IPS-NIHi11 (cell line): Measurements from ENCODE around the gene CAAP1.
"Not testable (repeated sequence)": the region's sequence is repeated elsewhere in the genome, so short reads cannot be mapped to it uniquely, and the experiment has no call there.

Source experiments
- DNase-seq: peaks from one replicate; pipeline ENCODE4 v3.0.0; 2012; ENCODE audit warnings: mixed read lengths, low spot score

Gene CAAP1, protein sequence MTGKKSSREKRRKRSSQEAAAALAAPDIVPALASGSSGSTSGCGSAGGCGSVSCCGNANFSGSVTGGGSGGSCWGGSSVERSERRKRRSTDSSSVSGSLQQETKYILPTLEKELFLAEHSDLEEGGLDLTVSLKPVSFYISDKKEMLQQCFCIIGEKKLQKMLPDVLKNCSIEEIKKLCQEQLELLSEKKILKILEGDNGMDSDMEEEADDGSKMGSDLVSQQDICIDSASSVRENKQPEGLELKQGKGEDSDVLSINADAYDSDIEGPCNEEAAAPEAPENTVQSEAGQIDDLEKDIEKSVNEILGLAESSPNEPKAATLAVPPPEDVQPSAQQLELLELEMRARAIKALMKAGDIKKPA

DNA sequence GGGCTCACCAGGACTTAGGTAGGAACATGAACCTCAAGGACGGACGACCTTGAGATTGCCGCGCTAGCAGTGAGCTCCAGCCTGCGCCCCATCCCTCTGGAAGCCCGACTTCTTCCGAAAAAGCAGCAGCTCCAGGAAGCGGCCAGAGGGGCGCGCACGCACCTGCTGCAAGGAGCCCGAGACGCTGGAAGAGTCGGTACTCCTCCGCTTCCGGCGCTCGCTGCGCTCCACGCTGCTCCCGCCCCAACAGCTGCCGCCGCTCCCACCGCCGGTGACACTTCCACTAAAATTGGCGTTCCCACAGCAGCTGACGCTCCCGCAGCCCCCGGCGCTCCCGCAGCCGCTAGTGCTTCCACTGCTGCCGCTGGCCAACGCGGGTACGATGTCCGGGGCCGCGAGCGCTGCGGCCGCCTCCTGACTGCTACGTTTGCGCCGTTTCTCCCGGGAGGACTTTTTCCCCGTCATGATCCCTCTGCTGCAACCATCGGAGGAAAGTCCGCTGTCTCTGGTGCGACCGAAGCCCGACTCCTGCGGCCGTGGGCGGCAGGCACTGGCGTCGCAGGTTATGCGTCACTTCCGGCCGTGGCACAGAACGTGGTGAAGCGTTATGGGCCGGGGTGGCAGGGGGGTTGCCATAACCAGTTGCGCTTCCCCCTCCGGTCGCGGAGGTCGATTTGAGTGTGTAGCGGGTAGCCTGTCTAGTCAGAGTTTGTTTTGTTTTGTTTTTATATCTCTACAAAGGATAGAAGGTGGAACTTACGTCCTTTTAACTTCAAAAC is at the start of gene CAAP1:
TSS of gene CAAP1 (minus strand) at position 552 of the 779 bp plus-strand sequence. CDS start at position 465, 87 bp downstream.
- DNase-seq: peak; percentile 96

DNA sequence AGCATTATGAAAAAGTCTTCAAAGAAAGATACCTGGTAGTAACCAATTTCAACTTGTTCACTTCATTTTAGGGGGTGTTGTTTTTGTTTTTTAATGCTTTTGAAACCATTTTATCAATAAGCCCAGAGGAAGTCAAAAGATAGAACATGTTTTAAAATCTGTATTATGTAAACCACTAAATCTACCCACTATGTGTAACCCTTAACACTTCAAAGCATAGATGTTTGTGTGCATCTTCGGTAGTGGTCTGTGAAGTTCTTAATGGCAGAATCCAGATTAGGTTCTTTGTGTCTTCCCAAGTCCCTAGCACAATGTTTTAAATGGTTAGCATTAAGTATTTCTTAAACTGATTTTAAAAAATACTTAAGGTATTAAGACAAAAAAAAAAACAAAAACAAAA is 48.2 kb upstream of the CAAP1 start:
- no peak for DNase-seq

DNA sequence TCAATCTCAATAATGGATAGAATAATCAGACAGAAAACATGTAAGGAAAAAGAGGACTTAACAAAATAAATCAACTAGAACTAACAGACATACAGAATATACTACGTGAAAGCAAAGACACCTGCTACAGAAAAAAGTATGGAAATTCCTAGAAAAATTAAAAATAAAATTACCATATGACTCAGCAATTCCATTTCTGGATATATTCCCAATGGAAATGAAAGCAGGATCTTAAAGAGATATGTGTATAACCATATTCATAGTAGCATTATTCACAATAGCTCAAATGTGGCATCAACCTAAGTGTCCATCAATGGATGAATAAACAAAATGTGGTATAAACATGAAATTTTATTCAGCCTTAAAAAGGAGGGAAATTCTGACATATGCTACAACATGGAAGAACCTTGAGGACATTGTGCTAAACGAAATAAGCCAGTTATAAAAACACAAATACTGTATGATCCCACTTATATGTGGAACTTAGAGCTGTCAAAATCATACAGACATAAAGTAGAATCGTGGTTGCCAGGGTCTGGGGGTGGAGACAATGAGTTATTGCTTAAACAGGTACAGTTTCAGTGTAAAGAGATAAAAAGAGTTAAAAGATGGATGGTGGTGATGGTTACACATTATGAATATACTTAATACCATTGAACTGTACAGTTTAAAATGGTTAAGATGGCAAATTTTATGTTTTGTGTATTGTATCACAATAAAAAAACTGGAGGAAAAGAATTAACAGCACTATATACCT is 47.5 kb upstream of the CAAP1 start:
- no peak for DNase-seq

DNA sequence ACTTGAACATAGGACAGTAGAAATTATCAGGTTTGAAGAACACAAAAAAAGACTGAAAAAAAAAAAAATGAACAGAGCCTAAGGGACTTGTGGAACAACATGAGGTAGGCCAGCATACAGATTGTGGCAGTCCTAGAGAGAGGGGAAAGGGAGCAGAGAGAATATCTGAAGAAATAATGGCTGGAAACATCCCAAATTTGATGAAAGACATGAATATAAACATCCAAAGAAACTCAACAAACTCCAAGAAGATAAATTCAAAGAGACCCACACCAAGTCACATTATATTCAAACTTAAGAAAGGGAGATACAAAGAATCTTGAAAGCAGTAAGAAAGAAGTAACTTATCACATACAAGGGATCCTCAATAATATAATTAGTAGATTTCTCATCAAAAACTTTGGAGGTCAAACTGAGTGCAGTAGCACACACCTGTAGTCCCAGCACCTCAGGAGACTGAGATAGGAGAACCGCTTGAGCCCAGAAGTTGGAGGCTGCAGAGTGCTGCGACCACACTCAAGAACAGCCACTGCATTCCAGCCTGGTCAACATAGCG is 45.3 kb upstream of the CAAP1 start:
- DNase-seq: no peak

DNA sequence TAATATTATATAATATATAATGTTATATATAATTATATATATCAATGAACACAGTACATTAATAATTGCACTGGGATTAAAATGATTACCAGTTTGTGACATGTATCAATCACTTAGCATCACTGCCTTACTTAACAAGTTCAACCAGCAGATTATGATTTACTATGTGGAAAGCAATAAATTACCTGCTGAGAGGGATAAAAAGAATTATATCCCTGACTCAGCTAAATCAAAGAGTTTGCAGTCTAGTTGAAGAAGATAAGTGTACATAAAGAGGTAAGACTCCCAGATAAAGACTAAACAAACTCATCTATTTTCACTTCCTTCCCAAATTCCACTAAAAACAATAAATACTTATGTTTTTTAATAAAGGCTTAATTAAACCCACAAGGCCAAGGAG is 43.2 kb upstream of the CAAP1 start:
- DNase-seq: no peak

DNA sequence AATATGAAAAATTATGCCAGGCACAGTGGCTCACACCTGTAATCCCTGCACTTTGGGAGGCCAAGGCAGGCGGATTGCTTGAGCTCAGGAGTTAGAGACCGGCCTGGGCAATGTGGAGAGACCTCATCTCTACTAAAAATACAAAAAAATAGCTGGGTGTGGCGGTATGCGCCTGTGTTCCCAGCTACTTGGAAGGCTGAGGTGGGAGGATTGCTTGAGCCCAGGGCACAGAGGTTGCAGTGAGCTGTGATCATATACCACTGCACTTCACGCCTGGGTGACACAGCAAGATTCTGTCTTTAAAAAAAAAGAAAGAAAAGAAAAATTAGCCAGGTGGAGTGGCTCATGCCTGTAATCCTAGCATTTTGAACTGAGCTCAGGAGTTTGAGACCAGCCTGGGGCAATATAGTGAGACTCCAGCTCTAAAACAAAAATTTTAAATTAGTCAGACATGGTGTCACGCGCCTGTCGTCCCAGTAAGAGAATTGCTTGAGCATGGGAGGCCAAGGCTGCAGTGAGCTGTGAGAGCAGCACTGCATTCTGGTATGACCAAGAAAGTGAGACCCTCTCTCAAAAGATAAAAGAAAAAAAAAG is 36.4 kb upstream of the CAAP1 start:
- no peak for DNase-seq

DNA sequence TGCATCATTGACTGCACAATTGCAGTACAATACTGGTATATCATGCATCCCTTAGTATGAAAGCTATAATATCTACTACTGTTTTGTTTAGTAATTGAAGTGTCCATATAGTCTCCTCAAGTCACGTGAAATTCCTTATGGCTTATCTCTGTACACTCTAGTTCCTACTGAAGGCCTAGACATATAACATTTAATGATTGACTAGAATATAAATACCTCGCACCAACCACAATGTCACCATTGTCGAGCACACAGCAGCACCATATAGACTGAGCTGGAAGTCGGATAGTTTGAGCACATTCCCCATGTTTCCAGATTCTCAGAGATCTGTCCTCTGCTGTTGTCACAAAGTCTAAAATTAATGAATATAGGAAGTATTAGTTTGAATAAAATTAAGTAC is 33.0 kb upstream of the CAAP1 start:
- no peak for DNase-seq

DNA sequence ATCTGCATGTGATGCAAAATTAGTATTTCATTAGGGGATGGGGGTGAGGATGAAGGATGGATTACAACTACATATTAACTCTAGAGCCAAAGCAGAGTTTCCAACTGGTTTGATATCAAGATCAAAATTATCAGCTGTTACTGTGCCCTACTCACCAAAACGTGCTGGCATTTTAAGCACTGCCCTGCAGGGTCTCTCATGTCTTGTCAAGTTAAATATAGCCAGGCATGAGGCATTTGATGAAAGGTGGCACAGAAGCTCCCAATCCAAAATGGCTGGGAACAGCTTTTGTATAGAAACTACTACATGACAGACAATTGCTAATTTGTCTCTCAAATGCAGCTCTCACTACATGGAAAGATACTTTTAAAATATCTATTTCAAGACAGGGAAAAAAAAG is 27.1 kb upstream of the CAAP1 start:
- DNase-seq: no peak

DNA sequence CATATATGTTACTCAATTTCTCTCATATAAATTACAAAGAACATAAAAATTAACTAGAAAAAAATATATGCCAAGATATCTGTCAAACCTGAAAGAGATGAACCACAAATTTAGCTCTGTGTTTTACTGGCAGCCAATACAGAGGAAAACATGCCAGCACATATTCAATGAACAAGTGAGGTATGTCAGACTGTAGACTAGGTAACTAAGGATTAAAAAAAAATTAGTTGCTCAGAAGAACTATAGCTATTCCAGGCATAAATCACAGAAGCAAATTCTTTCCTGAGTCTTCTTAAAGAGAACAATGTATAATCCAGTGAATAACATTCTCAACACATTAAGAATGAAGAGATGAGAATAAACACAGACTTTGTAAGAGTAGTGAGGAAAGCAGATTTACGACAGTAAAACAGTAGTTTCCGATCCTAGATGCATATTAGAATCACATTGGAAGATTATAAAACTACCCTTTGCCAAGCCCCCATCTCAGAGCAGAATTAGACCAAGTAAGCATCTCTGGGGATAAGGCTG is 20.6 kb upstream of the CAAP1 start:
- DNase-seq: no peak

DNA sequence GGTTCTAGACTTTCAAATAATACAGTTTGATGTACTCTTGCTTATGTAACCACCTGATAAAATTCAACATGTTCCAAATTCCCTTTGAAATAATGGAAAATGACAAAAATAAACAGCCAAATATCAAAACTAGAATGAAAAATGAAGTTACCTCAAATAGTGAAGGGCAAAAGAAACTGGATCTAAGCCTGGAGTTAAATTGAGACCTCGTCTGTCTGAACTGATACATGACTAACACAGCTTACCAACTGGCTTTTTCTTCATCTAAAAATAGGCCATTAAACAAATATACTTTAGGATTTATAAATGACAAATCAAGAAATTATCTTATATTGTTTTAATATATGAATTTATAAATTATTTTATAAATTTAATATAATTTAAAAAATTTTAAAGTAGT is 12.1 kb upstream of the CAAP1 start:
- DNase-seq: no peak

DNA sequence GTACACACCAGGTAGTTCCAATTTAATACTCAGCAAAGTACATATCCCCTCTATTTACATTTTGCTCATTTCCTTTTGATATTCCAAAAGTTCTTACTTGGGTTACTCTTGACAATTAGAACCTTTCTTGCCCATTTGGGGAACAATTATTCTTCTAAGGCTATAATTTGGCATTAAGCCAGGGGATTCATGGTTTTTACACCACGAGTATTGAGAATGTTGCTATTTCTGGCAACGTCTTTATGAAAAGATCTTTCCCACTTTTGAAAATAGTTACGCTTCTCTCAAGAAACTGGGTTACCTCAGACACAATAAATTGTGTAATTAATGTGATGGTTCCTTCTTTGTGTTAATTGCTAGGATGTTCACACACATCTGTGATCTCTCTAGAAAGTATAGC is 11.5 kb upstream of the CAAP1 start:
- no peak for DNase-seq

DNA sequence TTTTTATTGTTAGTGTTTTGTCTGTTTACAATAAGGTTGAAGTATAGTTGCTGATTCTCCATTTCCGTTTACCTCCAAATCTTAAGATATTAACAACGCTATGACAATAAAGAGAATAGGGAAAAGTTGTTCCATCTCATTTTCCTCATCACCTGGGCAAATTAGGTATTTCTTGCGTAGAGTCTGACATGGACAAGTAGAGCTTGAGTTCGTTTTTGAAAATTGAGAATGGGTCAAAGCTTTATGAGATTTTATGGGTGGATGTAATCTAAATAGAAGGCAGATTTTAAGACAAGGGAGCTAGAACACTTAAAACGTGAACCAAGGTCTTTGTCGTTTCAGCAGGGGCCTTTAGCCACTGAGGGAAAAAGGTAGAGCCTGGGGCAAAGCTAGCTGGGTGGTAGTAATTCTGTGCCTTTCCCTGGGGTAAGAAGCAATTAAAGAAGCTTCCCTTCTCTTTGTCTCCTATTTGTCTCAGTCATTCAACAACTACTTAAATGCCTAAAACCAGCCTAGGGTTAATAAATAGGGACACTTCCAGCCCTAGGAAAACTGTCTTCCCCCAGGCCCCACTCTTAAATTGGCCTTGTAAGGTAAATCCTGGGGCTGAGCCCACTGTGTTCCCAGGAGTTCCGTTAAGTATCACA is 551 bp upstream of the CAAP1 start:
- no peak for DNase-seq

DNA sequence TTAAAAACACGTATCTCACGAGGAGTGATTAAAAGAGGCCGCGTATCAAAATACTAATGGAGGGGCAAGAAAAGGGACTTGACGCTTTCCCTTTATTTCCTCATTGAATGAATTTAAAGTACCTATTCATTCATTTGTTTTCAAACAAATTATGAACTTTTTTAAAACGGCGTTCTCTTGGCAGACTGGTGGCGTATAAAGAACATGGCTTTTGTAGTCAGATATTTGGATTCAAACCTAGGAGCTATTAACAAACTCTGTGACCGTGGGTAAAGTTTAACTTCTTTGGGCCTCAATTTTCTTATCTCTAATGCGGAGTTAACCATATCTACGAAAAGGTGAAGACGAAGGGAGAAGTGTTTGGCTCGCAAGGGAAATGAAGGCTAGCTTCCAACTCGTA is 876 bp downstream of the CAAP1 start:
- DNase-seq: no peak

DNA sequence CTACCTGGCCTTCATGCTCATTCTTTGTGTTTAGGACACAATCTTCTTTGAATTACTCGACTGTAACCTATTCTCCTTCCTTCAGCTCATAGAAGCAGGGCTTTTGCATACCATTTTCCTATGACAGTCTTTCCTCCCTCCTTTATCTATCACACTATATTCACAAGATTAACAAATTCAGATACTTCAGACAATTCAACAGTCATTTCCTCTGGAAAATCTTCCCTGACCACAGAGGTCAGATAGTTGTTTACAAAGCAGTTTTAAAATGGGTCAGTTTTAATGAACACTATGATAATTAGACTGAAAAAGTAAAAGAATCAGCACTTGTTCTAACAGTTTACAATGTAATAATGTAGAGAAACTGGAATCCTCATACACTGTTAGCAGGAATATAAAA is 4.3 kb downstream of the CAAP1 start:
- DNase-seq: no peak

DNA sequence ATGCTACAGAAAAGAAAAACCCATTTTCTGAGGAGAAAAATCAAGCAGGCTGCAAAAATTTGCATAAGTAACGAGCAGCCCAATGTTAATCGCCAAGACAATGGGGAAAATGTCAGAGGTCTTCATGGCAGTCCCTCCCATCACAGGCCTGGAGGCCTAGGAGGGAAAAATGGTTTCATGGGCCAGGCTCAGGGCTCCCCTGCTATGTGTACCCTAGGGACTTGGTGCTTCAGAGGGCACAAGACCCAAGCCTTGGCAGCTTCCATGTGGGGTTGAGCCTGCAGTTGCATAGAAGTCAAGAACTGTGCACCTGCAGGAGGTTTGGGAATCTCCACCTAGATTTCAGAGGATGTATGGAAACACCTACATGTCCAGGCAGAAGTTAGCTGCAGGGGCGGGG is 10.4 kb downstream of the CAAP1 start:
- DNase-seq: no peak

DNA sequence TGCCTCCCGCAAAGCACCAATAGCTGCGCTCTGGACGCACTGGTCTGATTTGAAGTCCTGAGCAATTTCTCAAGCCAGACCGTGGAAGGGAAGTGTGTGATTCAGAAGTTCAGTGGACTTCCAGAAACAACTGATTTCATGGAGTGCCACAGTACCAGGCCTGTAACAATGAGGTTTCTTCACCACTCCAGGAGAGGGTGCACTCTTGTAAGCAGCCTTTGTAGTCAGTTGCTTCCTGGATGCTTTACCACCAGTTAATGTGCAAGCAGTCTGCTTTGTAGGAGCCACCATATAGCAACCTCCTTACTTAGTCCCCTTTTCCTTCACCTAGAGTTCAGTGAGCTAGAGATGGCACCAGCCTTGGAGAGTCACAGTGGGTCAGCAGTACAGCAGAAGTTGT is 12.3 kb downstream of the CAAP1 start:
- no peak for DNase-seq

DNA sequence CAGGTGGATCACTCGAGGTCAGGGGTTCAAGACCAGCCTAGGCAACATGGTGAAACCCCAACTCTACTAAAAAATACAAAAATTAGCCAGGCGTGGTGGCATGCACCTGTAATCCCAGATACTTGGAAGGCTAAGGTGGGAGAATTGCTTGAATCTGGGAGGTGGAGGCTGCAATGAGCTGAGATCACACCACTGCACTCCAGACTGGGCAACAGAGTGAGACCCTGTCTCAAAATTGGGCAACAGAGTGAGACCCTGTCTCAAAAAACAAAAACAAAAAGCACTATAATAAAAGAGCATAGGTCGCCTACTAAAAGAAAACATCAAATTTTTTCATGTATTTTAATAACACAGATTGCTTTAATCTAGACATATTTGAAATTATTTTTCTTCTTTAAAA is 17.4 kb downstream of the CAAP1 start:
- DNase-seq: not testable (repeated sequence)

DNA sequence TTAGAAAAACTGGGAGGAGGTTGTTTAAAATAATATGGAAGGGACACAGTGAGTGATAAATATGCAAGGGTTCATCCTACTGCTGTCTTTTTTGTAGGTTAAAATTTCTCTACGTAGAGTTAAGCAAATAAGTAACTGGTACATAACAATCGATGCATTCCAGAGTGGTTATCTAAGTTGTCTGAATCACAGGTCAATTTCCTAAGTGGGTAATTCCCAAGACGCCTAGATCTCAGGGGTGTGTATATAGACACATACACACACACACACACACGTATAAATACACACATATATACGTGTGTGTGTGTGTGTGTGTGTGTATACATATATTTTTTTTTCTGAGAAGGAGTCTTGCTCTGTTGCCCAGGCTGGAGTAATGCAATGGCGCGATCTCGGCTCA is 22.3 kb downstream of the CAAP1 start:
- no peak for DNase-seq

DNA sequence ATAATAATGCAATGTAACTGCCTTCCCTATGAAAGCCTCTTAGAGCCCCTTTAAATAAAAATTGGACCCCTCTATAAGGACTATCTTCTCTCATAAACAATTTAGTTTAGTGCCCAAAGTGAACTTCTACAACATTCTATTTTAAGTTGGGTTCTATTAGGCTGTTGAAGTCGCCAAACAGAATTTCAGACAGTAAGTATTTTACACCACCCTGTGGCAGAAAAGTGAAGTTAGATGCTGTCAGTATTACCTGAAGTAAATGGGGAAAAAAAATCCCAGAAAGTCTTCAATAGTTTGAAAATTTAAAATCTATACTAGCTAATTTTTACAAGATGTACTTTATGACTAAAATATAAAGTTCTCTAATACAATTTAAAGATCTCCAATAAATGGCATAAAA is 29.5 kb downstream of the CAAP1 start:
- peak; percentile 7 for DNase-seq

DNA sequence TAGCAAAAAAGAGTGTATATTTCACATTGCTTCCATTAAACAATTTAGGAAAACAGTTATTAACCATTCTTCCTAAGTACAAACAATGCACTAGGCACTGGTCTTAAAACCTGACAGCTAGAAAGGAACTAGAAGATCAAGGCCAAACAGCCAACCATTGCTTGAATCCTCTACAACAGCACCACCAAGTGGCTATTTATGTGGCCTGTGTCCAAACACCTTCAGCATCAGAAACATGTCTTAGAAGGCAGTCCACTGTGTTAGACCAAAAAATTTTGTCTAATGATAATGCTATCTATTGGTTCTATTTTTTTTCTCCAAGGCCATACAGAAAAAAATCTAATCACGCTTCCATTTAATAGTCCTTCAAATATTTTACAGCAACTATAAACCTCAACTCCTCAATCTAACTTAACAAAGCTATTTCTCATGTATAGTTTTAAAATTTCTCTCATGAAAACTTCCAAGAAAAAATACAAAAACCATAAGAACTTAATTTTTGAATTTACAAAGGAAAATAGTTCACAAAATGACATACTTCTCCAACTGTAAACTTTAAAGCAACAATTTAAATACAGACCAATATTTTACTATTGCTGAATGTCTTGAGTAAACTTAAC is 36.1 kb downstream of the CAAP1 start:
- DNase-seq: peak; percentile 57

DNA sequence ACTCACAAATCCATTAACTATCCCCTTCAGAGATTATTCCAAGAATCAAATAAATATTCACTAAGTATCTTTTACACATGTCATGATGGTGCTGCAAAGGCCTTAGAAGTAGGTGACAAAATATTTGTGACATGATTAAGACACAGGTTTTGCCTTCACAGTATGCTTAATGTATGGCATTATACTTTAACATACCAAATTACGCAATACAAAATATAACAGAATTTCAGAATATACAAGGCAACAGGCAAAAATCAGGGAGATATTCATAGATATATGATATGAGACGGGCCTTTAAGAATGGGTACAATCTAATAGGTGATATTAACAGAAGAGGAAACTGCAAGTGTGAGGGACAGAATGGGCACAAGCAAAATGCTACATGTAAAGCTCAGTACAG is 41.6 kb downstream of the CAAP1 start:
- DNase-seq: no peak
